CD14-positive monocyte (primary cell): Measurements from ENCODE around the gene DMAC2. TPM values are rescaled to one million over a fixed set of nuclear protein-coding genes. Genes with fewer than 3 reads are reported as not detected.

Experiments
- DNase-seq, 3 donors: peaks; one replicate each; pipeline ENCODE4 v3.0.0-alpha.2; 2011 to 2022
- H2AFZ ChIP-seq: 2 replicates; pipeline ENCODE4 v1.6.0; 2012; ENCODE audit warnings: mild to moderate bottlenecking, low read depth, low read length, inconsistent platforms; ENCODE audit not compliant: insufficient read depth, poor library complexity, severe bottlenecking
- H3K27ac ChIP-seq, 2 donors: 1 replicate in 1 of 2; 2 replicates in 1 of 2; pipeline ENCODE4 v1.5.1; 2012 to 2013; ENCODE audit warnings: low read length in 2 of 2, control low read depth in 1 of 2, inconsistent platforms in 1 of 2, low read depth in 1 of 2, mild to moderate bottlenecking in 1 of 2
- H3K27me3 ChIP-seq, 2 donors: one replicate each; pipeline versions ENCODE4 v1.6.0 to v1.6.1; 2011 to 2013; ENCODE audit warnings: low read length in 2 of 2; ENCODE audit not compliant: control insufficient read depth in 2 of 2, insufficient read depth in 2 of 2
- H3K36me3 ChIP-seq, 2 donors: replicated peaks in 1 of 2; 1 replicate in 1 of 2; 2 replicates in 1 of 2; pipeline versions ENCODE4 v1.5.1 to v1.6.1; 2012 to 2013; ENCODE audit warnings: low read length in 2 of 2, control low read depth in 1 of 2, inconsistent platforms in 1 of 2, mild to moderate bottlenecking in 1 of 2; ENCODE audit not compliant: insufficient read depth in 2 of 2, control insufficient read depth in 1 of 2
- H3K4me1 ChIP-seq, 2 donors: 1 replicate in 1 of 2; 2 replicates in 1 of 2; pipeline versions ENCODE4 v1.5.1 to v1.6.1; 2012 to 2013; ENCODE audit warnings: low read length in 2 of 2, control low read depth in 1 of 2, inconsistent platforms in 1 of 2, mild to moderate bottlenecking in 1 of 2, moderate library complexity in 1 of 2; ENCODE audit not compliant: insufficient read depth in 2 of 2, control insufficient read depth in 1 of 2
- H3K4me2 ChIP-seq: replicated peaks from 2 replicates; pipeline ENCODE3; 2012; ENCODE audit warnings: low read length, moderate library complexity, mild to moderate bottlenecking; ENCODE audit not compliant: poor library complexity, severe bottlenecking; ENCODE audit errors: extremely low read depth
- H3K4me3 ChIP-seq, 3 experiments: fragments of 200-600 bp in 1 of 3; sonication (generic) in 1 of 3; replicated peaks in 1 of 3; 1 replicate in 2 of 3; 2 replicates in 1 of 3; pipeline ENCODE4 v1.5.1; 2011 to 2013; ENCODE audit warnings: low read length in 3 of 3, mild to moderate bottlenecking in 3 of 3, control low read depth in 2 of 3, low read depth in 2 of 3, inconsistent platforms in 1 of 3, moderate library complexity in 1 of 3
- H3K79me2 ChIP-seq: 2 replicates; pipeline ENCODE4 v1.6.0; 2012; ENCODE audit warnings: mild to moderate bottlenecking, control low read depth, inconsistent platforms, low read length, moderate library complexity; ENCODE audit not compliant: insufficient read depth
- H3K9ac ChIP-seq: 2 replicates; pipeline ENCODE4 v1.6.0; 2017; ENCODE audit warnings: low read length, mild to moderate bottlenecking; ENCODE audit not compliant: insufficient read depth, poor library complexity, severe bottlenecking
- H3K9me3 ChIP-seq, 2 donors: replicated peaks in 1 of 2; 1 replicate in 1 of 2; 2 replicates in 1 of 2; pipeline versions ENCODE4 v1.5.1 to v1.6.1; 2012 to 2013; ENCODE audit warnings: low read length in 2 of 2, control low read depth in 1 of 2; ENCODE audit not compliant: control insufficient read depth in 1 of 2, insufficient read depth in 1 of 2
- H4K20me1 ChIP-seq: 2 replicates; pipeline ENCODE4 v1.6.0; 2012; ENCODE audit warnings: mild to moderate bottlenecking, low read length, control low read depth, moderate library complexity; ENCODE audit not compliant: insufficient read depth
- H3K27ac Mint-ChIP-seq, 7 donors: one replicate each; pipeline ENCODE4 v1.8.0; 2020; ENCODE audit warnings: mild to moderate bottlenecking in 7 of 7, mixed read lengths in 7 of 7, moderate library complexity in 6 of 7, inconsistent platforms in 2 of 7
- H3K27me3 Mint-ChIP-seq, 3 donors: one replicate each; pipeline ENCODE4 v1.8.0; 2021 to 2022; ENCODE audit warnings: low read depth in 3 of 3, mild to moderate bottlenecking in 3 of 3, mixed read lengths in 3 of 3, moderate library complexity in 3 of 3, inconsistent platforms in 1 of 3
- H3K36me3 Mint-ChIP-seq, 2 donors: one replicate each; pipeline ENCODE4 v1.8.0; 2020; ENCODE audit warnings: mixed read lengths in 2 of 2, inconsistent platforms in 1 of 2, mild to moderate bottlenecking in 1 of 2
- H3K4me1 Mint-ChIP-seq: one replicate; pipeline ENCODE4 v1.8.0; 2020; ENCODE audit warnings: mild to moderate bottlenecking, mixed read lengths
- H3K4me3 Mint-ChIP-seq, 2 donors: one replicate each; pipeline ENCODE4 v1.8.0; 2020; ENCODE audit warnings: mild to moderate bottlenecking in 2 of 2, mixed read lengths in 2 of 2, moderate library complexity in 1 of 2
- H3K9me3 Mint-ChIP-seq, 7 donors: one replicate each; pipeline ENCODE4 v1.8.0; 2020 to 2022; ENCODE audit warnings: mixed read lengths in 7 of 7, mild to moderate bottlenecking in 6 of 7, moderate library complexity in 6 of 7, inconsistent platforms in 2 of 7
- CTCF ChIP-seq: fragments of 200-600 bp; IDR thresholded peaks from one replicate; pipeline ENCODE4 v1.8.0; 2022; ENCODE audit warnings: antibody characterized with exemption, mild to moderate bottlenecking
- WGBS: methylation state at CpG from one replicate; pipeline ENCODE4 v1.1.5; 2013; ENCODE audit warnings: missing lambda C conversion rate; ENCODE audit not compliant: insufficient coverage; 5-methylcytosine and 5-hydroxymethylcytosine counted together
- intact Hi-C, 2 donors: fragments of 100-400 bp; cut with micrococcal nuclease; formaldehyde crosslinking; loops; one replicate each; pipeline versions ENCODE4 v1.15.0 to v1.15.1; 2023
- polyA plus RNA-seq, 3 donors: library from polyadenylated mRNA; depleted of rRNA in 1 of 3; unstranded in 2 of 3; stranded (reverse) in 1 of 3; fragments of 300-500 nt in 2 of 3; fragments of >200 nt in 1 of 3; fragmentation: Illumina TruSeq in 2 of 3; gene quantifications; 1 replicate in 2 of 3; 2 replicates in 1 of 3; pipeline ENCODE4 v1.2.3, GENCODE V29; 2012 to 2021

DMAC2 gene
- polyA plus RNA-seq, 3 donors: 33.2 to 48.0 (median 43.8) TPM

- 96% methylated on average over 12 of the region's 12 CpGs for WGBS
- intact Hi-C loops: no loop called here
- H3K36me3 ChIP-seq: peaks cover 35 to 39% of the 10 kb centered on the region in 2 donors
- H4K20me1 ChIP-seq: no peaks in the 10 kb centered on the region
- Mint-ChIP-seq H3K27ac (peak overlapping the region in 1 of 7 donors; percentile 21), H3K36me3 (peaks cover 36 to 45% of the 10 kb centered on the region in 2 donors), H3K4me1 (peaks cover 24% of the 10 kb centered on the region), H3K9me3 (peaks cover 0 to 5% (median 0%) of the 10 kb centered on the region in 7 donors), H3K27me3 (peaks cover 0 to 2% (median 0%) of the 10 kb centered on the region in 3 donors), H3K4me3 (no peak overlapping the region)
- H3K27me3 ChIP-seq: no peaks in the 10 kb centered on the region
- H3K4me3 ChIP-seq: no peak overlapping the region
- DNase-seq: no peak
- no peak overlapping the region for H2AFZ ChIP-seq
- peaks cover 29% of the 10 kb centered on the region for H3K79me2 ChIP-seq
- no peak for TF ChIP-seq CTCF
- H3K27ac ChIP-seq: no peak overlapping the region
- H3K4me2 ChIP-seq: no peak overlapping the region
- H3K9ac ChIP-seq: no peak overlapping the region
- no peaks in the 10 kb centered on the region for H3K9me3 ChIP-seq
- peaks cover 18 to 21% of the 10 kb centered on the region in 2 donors for H3K4me1 ChIP-seq
Observed at GRCh38 chr19:41392775-41393174, 46.9 kb downstream of the DMAC2 start.

DNA sequence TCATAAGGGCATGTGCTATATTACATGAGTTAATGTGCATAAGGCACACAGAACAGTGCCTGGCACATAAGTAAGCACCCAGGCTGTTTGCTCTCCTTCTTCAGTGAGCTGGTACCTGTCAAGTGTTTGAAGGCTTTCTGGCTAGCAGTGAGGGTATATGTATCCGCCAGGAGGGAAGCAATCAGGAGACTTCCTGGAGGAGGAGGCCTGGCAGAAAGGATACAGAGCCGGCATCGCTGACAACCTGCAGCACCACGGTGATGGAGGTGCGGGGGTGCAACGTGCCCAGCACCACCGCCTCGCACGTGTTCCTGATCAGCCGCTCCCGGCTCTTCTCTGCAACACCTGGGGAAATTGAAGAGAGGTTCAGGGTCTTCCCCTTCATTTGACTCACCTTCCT is 48.1 kb downstream of the DMAC2 start:
- no peaks in the 10 kb centered on the region for H3K27me3 ChIP-seq
- no peaks in the 10 kb centered on the region for H4K20me1 ChIP-seq
- Mint-ChIP-seq H3K27me3 (peaks cover 0 to 3% (median 0%) of the 10 kb centered on the region in 3 donors), H3K27ac (peak overlapping the region in 1 of 7 donors; percentile 41), H3K36me3 (peaks cover 48 to 56% of the 10 kb centered on the region in 2 donors), H3K9me3 (peaks cover 0 to 5% (median 0%) of the 10 kb centered on the region in 7 donors), H3K4me1 (peaks cover 24% of the 10 kb centered on the region), H3K4me3 (no peak overlapping the region)
- no peak for DNase-seq
- no peak overlapping the region for H3K9ac ChIP-seq
- no peak overlapping the region for H2AFZ ChIP-seq
- WGBS: 84% methylated on average over 5 of the region's 11 CpGs
- H3K36me3 ChIP-seq: peaks cover 45 to 51% of the 10 kb centered on the region in 2 donors
- no peak overlapping the region for H3K4me2 ChIP-seq
- peaks cover 22% of the 10 kb centered on the region for H3K79me2 ChIP-seq
- intact Hi-C loops: no loop called here
- H3K9me3 ChIP-seq: no peaks in the 10 kb centered on the region
- peaks cover 14 to 21% of the 10 kb centered on the region in 2 donors for H3K4me1 ChIP-seq
- TF ChIP-seq CTCF: no peak
- H3K27ac ChIP-seq: no peak overlapping the region
- H3K4me3 ChIP-seq: no peak overlapping the region
